Measurements from ENCODE around the gene C14orf119.

The C14orf119 gene

DNA sequence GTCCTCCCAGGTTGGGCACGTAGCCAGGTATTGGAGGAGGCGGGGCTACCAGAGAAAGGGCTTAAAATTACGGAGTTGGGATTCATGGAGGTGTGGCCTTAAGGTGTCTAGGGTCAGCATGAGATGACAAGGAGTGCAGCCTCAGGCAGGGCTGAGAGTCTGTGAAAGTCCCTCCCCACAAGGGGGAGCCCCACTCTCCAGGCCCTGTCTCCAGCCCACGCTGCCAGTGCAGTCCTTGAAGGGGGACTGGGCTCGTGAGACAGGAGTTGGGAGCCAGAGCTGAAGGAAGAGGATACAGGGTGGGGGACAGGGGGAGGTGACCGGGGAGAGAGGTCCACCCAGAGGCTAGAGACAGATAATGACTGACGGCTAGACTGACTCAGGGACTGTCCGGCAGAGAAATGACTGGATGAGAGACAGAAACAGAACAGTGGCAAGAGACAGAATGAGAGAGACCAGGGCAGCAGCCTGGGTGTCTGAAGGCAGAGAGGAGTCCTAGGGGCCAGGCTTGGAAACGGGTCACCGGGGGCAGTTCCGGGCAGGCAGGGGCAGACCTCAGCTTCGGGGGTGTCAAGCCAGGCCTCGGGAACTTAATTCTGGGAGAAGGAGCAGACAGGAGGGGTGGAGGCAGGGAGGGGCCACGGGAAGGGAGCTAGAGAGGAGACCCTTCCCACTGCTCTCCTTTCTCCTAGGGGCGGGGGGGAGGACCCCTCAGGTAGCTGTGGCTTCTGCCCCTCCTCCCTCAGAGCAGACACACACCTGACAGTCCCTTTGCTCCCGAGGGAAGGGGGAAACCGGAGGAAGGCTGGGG lies 39.0 kb upstream of the C14orf119 start:
- Histone ChIP-seq H3K4ac (ENCODE audit: low read depth in 1 of 2, low read length in 2 of 2) (no peak overlapping the region), H3K4me1 (ENCODE audit: control insufficient read depth, insufficient read depth, low read depth, low read length) (peaks cover 36% of the 10 kb centered on the region), H3K79me1 (replicated peaks; ENCODE audit: low read length, poor library complexity, severe bottlenecking) (peaks cover 6% of the 10 kb centered on the region), H3K14ac (ENCODE audit: low read length in 2 of 2) (no peak overlapping the region), H2AFZ (ENCODE audit: low read depth, low read length) (no peak overlapping the region), H3K9ac (ENCODE audit: low read length) (peak overlapping the region; percentile 68), H3K27ac (ENCODE audit: low read length, poor library complexity, severe bottlenecking) (no peak overlapping the region), H4K91ac (ENCODE audit: low read length) (no peak overlapping the region), H3K18ac (ENCODE audit: low read depth in 1 of 2, low read length in 2 of 2) (no peak overlapping the region), H3K9me3 (ENCODE audit: control insufficient read depth, low read length) (no peaks in the 10 kb centered on the region), H2AK5ac (ENCODE audit: low read length, severe bottlenecking) (no peak overlapping the region), H2BK120ac (ENCODE audit: low read depth, low read length) (no peak overlapping the region), H2BK12ac (ENCODE audit: low read length in 2 of 2) (no peak overlapping the region), H3K23ac (ENCODE audit: low read length in 2 of 2) (no peak overlapping the region), H3K27me3 (ENCODE audit: control insufficient read depth in 1 of 2, insufficient read depth in 1 of 2, low read length in 2 of 2) (no peaks in the 10 kb centered on the region), H3K36me3 (ENCODE audit: control insufficient read depth in 1 of 2, insufficient read depth in 2 of 2, low read depth in 1 of 2, low read length in 2 of 2) (peaks cover 29 to 52% of the 10 kb centered on the region in 2 experiments), H2BK5ac (ENCODE audit: low read depth, low read length, poor library complexity, severe bottlenecking) (no peak overlapping the region), H3K4me3 (ENCODE audit: insufficient read depth in 1 of 2, low read depth in 1 of 2, low read length in 2 of 2) (peak overlapping the region; percentile 4 to 76), H2BK15ac (ENCODE audit: low read depth, poor library complexity, severe bottlenecking) (no peak overlapping the region), H3K4me2 (ENCODE audit: low read length, poor library complexity, severe bottlenecking) (peak overlapping the region; percentile 91), H4K8ac (ENCODE audit: low read length) (no peak overlapping the region)
- DNase-seq: peak; percentile 84
- WGBS: 3% methylated on average over 14 of the region's 17 CpGs

DNA sequence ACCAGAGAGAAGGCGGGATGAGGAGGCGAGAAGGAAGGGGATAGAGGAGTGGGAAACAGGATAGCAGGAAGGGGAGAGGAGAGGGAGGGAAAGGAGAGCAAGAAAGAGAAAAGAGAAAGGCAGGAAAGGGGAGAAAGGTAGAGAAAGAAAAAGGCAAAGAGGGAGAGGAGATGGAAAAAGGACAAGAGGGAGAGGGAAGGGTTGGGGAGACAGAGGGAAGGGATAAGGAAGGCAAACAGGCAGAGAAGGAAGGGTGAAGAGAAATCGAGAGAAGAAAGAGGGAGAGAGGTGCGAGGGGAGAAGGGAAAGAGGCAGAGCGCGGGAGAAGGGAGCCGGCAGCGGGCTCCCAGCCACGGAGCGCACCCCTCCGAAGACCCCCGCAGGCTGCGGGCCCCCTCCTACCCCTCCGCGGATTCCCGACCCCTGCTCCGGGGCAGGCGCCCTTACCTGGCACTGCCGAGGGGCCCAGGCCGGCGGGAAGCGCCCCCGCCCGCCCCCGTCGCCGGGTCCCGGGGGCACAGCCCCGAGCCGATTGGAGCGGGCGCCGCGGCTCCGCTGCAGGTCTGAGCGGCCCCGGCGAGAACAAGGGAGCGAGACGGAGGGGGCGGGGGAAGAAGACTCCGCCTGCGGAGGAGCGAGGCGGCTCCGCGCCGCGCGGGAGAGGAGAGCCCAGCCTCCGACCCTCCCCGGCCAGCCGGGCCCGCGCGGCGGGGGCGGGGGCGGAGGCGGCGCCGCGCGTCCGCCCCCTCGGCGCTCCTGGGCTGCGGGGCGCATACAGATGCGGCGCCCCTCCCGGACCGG lies 38.1 kb upstream of the C14orf119 start, which contains the start of gene CDH24:
CDH24 (minus strand) TSS at position 565 of the 801 bp plus-strand sequence. CDS start 1,787 bp downstream, outside the sequence.
- peak within 1 kb of the TSS; percentile 39 for H2AFZ ChIP-seq (ENCODE audit: low read depth, low read length)
- peak; percentile 74 for DNase-seq
- WGBS: 2% methylated on average over 36 of the region's 73 CpGs
- no peak within 1 kb of the TSS for H2BK15ac ChIP-seq (ENCODE audit: low read depth, poor library complexity, severe bottlenecking)
- no peak within 1 kb of the TSS for H4K91ac ChIP-seq (ENCODE audit: low read length)
- peaks cover 30 to 50% of the 10 kb centered on the region in 2 experiments for H3K36me3 ChIP-seq (ENCODE audit: control insufficient read depth in 1 of 2, insufficient read depth in 2 of 2, low read depth in 1 of 2, low read length in 2 of 2)
- no peak within 1 kb of the TSS for H2AK5ac ChIP-seq (ENCODE audit: low read length, severe bottlenecking)
- peak within 1 kb of the TSS; percentile 63 to 76 for H3K4me3 ChIP-seq (ENCODE audit: insufficient read depth in 1 of 2, low read depth in 1 of 2, low read length in 2 of 2)
- H3K4me1 ChIP-seq (ENCODE audit: control insufficient read depth, insufficient read depth, low read depth, low read length): peaks cover 36% of the 10 kb centered on the region
- H3K27me3 ChIP-seq (ENCODE audit: control insufficient read depth in 1 of 2, insufficient read depth in 1 of 2, low read length in 2 of 2): no peaks in the 10 kb centered on the region
- H2BK5ac ChIP-seq (ENCODE audit: low read depth, low read length, poor library complexity, severe bottlenecking): no peak within 1 kb of the TSS
- H3K27ac ChIP-seq (ENCODE audit: low read length, poor library complexity, severe bottlenecking): peak within 1 kb of the TSS; percentile 84
- no peak within 1 kb of the TSS for H2BK12ac ChIP-seq (ENCODE audit: low read length in 2 of 2)
- peak within 1 kb of the TSS; percentile 29 to 60 for H3K18ac ChIP-seq (ENCODE audit: low read depth in 1 of 2, low read length in 2 of 2)
- H3K9ac ChIP-seq (ENCODE audit: low read length): peak within 1 kb of the TSS; percentile 75
- H2BK120ac ChIP-seq (ENCODE audit: low read depth, low read length): no peak within 1 kb of the TSS
- no peaks in the 10 kb centered on the region for H3K9me3 ChIP-seq (ENCODE audit: control insufficient read depth, low read length)
- H3K14ac ChIP-seq (ENCODE audit: low read length in 2 of 2): no peak within 1 kb of the TSS
- no peak within 1 kb of the TSS for H3K23ac ChIP-seq (ENCODE audit: low read length in 2 of 2)
- H3K4me2 ChIP-seq (ENCODE audit: low read length, poor library complexity, severe bottlenecking): peak within 1 kb of the TSS; percentile 91
- H3K4ac ChIP-seq (ENCODE audit: low read depth in 1 of 2, low read length in 2 of 2): peak within 1 kb of the TSS; percentile 58 to 59
- peaks cover 6% of the 10 kb centered on the region for H3K79me1 ChIP-seq (replicated peaks; ENCODE audit: low read length, poor library complexity, severe bottlenecking)
- no peak within 1 kb of the TSS for H4K8ac ChIP-seq (ENCODE audit: low read length)

DNA sequence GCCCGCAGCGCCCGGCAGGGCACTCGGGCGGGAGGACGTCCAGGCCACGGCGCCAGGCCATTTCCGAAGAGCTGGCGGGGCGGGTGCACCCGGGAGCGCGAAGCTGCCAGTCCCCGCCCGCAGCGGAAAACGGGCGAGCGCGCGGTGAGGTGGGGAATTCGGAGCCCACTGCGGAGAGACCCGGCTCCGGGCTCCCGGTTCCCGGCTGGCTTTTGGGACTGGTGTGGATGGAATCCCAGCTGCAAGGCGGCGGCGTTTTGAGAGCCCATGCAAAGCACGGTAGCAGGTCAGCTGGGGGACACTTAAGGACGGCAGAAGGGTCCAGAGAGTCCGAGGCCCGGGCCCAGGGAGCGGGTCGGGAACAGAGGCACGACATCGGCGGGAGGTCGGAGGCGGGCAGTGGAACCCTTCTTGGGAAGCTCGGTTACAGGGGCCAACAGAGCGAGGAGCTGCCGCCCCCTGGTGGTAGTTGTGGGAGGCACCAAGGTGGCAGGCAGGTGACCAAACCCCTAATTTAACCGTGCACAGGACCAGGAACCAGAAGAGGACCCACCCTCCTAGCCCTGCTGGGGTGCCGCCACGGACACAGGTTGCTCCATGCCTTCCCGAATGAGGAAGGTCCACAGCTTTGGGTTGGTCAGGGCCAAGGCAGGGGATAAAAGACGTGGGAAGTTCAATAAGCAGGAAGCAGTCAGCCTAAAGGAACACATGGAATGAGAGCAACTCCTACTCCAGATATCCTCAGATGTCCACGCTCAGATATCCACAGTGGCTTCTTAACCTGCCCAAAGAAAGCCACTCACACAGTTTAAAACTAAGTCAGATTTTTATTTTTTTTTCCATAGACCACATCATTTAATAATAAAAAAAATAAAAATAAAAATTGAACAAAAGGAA lies 37.3 kb upstream of the C14orf119 start:
- Histone ChIP-seq H4K8ac (ENCODE audit: low read length) (no peak overlapping the region), H4K91ac (ENCODE audit: low read length) (no peak overlapping the region), H3K4me1 (ENCODE audit: control insufficient read depth, insufficient read depth, low read depth, low read length) (peaks cover 38% of the 10 kb centered on the region), H3K27ac (ENCODE audit: low read length, poor library complexity, severe bottlenecking) (peak overlapping the region; percentile 84), H2BK12ac (ENCODE audit: low read length in 2 of 2) (no peak overlapping the region), H3K4ac (ENCODE audit: low read depth in 1 of 2, low read length in 2 of 2) (peak overlapping the region in 1 of 2 experiments; percentile 58), H3K18ac (ENCODE audit: low read depth in 1 of 2, low read length in 2 of 2) (peak overlapping the region; percentile 25 to 29), H3K36me3 (ENCODE audit: control insufficient read depth in 1 of 2, insufficient read depth in 2 of 2, low read depth in 1 of 2, low read length in 2 of 2) (peaks cover 38 to 54% of the 10 kb centered on the region in 2 experiments), H3K14ac (ENCODE audit: low read length in 2 of 2) (no peak overlapping the region), H3K4me3 (ENCODE audit: insufficient read depth in 1 of 2, low read depth in 1 of 2, low read length in 2 of 2) (peak overlapping the region; percentile 63 to 76), H2BK5ac (ENCODE audit: low read depth, low read length, poor library complexity, severe bottlenecking) (no peak overlapping the region), H3K27me3 (ENCODE audit: control insufficient read depth in 1 of 2, insufficient read depth in 1 of 2, low read length in 2 of 2) (no peaks in the 10 kb centered on the region), H2AK5ac (ENCODE audit: low read length, severe bottlenecking) (no peak overlapping the region), H2BK15ac (ENCODE audit: low read depth, poor library complexity, severe bottlenecking) (no peak overlapping the region), H3K4me2 (ENCODE audit: low read length, poor library complexity, severe bottlenecking) (peak overlapping the region; percentile 91), H2AFZ (ENCODE audit: low read depth, low read length) (peak overlapping the region; percentile 39), H3K79me1 (replicated peaks; ENCODE audit: low read length, poor library complexity, severe bottlenecking) (peaks cover 6% of the 10 kb centered on the region), H3K9ac (ENCODE audit: low read length) (peak overlapping the region; percentile 75), H3K9me3 (ENCODE audit: control insufficient read depth, low read length) (no peaks in the 10 kb centered on the region), H3K23ac (ENCODE audit: low read length in 2 of 2) (no peak overlapping the region), H2BK120ac (ENCODE audit: low read depth, low read length) (no peak overlapping the region)
- DNase-seq: peak; percentile 86
- 3% methylated on average over 44 of the region's 51 CpGs for WGBS
